ENCODE data around the gene GABRR1.

The GABRR1 gene

DNA sequence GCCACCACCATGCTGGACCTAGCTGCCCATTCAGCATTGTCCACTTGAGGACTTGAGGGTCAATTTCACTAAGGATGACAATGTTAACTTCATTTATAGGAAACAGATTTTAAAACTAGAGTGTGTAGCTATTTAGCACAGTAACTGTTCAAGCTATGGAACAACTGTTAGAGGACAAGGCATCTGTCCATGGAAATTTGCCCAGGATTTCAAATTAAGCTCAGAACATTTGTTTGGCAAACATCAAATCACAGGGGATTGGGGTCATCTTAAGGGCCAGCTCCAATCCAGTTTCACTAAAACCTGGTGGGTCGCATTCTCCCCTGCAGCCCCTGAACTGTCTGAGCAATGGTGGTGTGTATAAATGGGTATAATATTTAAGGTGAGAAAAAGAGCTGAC, 36.2 kb downstream of the GABRR1 start:
- Histone ChIP-seq H3K14ac (ENCODE audit: low read length) (no peak overlapping the region), H3K36me3 (replicated peaks in 1 of 2; ENCODE audit: control insufficient read depth in 2 of 2, insufficient read depth in 2 of 2, low read length in 2 of 2) (no peaks in the 10 kb centered on the region), H3K4me1 (ENCODE audit: control insufficient read depth in 2 of 2, insufficient read depth in 1 of 2, low read depth in 1 of 2, low read length in 2 of 2) (peaks cover 2% of the 10 kb centered on the region in 2 donors), H2AK5ac (ENCODE audit: low read depth, low read length) (no peak overlapping the region), H3K27me3 (ENCODE audit: control insufficient read depth in 3 of 3, insufficient read depth in 3 of 3, low read depth in 1 of 3, low read length in 3 of 3) (peaks cover 0 to 10% (median 0%) of the 10 kb centered on the region in 3 experiments), H4K91ac (ENCODE audit: low read depth, low read length, poor library complexity) (no peak overlapping the region), H2BK12ac (ENCODE audit: low read length) (no peak overlapping the region), H3K18ac (ENCODE audit: low read length) (no peak overlapping the region), H4K8ac (ENCODE audit: low read depth, low read length) (no peak overlapping the region), H3K23ac (ENCODE audit: low read depth, low read length, poor library complexity) (no peak overlapping the region), H3K4me3 (ENCODE audit: low read length in 2 of 2) (no peak overlapping the region), H2AFZ (ENCODE audit: low read length) (no peak overlapping the region), H3K4ac (ENCODE audit: low read length) (no peak overlapping the region), H3K79me1 (ENCODE audit: low read depth, low read length) (no peaks in the 10 kb centered on the region), H2BK5ac (ENCODE audit: low read length) (no peak overlapping the region), H3K27ac (replicated peaks; ENCODE audit: low read length) (no peak overlapping the region), H3K9me3 (replicated peaks in 1 of 2; ENCODE audit: control insufficient read depth in 2 of 2, insufficient read depth in 1 of 2, low read depth in 1 of 2, low read length in 2 of 2) (no peaks in the 10 kb centered on the region), H2BK15ac (ENCODE audit: low read length) (no peak overlapping the region), H3K4me2 (ENCODE audit: insufficient read depth, low read length, poor library complexity, severe bottlenecking) (no peak overlapping the region), H2BK120ac (ENCODE audit: low read depth, low read length) (no peak overlapping the region), H3K9ac (ENCODE audit: low read depth, low read length, poor library complexity) (no peak overlapping the region)
- no peak for DNase-seq (ENCODE audit: low spot score)
- WGBS, 2 donors (ENCODE audit: extremely low coverage in 2 of 2, insufficient read length in 2 of 2, insufficient replicate concordance in 1 of 2) = no CpG with 5 or more reads among the region's 1 CpG

DNA sequence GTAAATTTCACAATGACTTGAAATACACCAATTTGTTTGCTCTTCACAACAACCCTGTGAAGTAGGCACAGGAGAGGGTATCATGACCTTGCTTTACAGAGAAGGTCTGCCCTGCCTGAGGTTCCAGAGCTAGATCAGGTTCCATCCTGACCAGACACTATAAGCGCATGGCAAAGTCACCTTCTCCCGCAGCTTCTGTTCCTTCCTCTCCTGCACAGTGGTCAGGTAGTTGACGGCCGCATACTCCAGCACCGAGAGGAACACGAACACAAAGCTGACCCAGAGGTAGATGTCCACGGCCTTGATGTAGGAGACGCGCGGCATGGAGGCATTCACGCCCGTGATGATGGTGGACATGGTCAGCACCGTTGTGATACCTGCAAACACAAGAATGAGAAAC, 37.0 kb downstream of the GABRR1 start:
- no peak overlapping the region for H3K18ac ChIP-seq (ENCODE audit: low read length)
- H3K4me2 ChIP-seq (ENCODE audit: insufficient read depth, low read length, poor library complexity, severe bottlenecking) = no peak overlapping the region
- H2AK5ac ChIP-seq (ENCODE audit: low read depth, low read length) = no peak overlapping the region
- peaks cover 2% of the 10 kb centered on the region in 2 donors for H3K4me1 ChIP-seq (ENCODE audit: control insufficient read depth in 2 of 2, insufficient read depth in 1 of 2, low read depth in 1 of 2, low read length in 2 of 2)
- no peaks in the 10 kb centered on the region for H3K9me3 ChIP-seq (replicated peaks in 1 of 2; ENCODE audit: control insufficient read depth in 2 of 2, insufficient read depth in 1 of 2, low read depth in 1 of 2, low read length in 2 of 2)
- H3K23ac ChIP-seq (ENCODE audit: low read depth, low read length, poor library complexity) = peak overlapping the region; percentile 49
- H3K4ac ChIP-seq (ENCODE audit: low read length) = no peak overlapping the region
- H3K27me3 ChIP-seq (ENCODE audit: control insufficient read depth in 3 of 3, insufficient read depth in 3 of 3, low read depth in 1 of 3, low read length in 3 of 3) = peaks cover 0 to 10% (median 0%) of the 10 kb centered on the region in 3 experiments
- H2BK5ac ChIP-seq (ENCODE audit: low read length) = no peak overlapping the region
- H3K27ac ChIP-seq (replicated peaks; ENCODE audit: low read length) = no peak overlapping the region
- WGBS, 2 donors (ENCODE audit: extremely low coverage in 2 of 2, insufficient read length in 2 of 2, insufficient replicate concordance in 1 of 2) = no CpG with 5 or more reads among the region's 13 CpGs
- no peak overlapping the region for H2BK12ac ChIP-seq (ENCODE audit: low read length)
- H3K4me3 ChIP-seq (ENCODE audit: low read length in 2 of 2) = peak overlapping the region in 1 of 2 donors; percentile 57
- H3K14ac ChIP-seq (ENCODE audit: low read length) = no peak overlapping the region
- no peak overlapping the region for H2BK120ac ChIP-seq (ENCODE audit: low read depth, low read length)
- no peak overlapping the region for H3K9ac ChIP-seq (ENCODE audit: low read depth, low read length, poor library complexity)
- H2BK15ac ChIP-seq (ENCODE audit: low read length) = no peak overlapping the region
- DNase-seq (ENCODE audit: low spot score) = no peak
- no peaks in the 10 kb centered on the region for H3K79me1 ChIP-seq (ENCODE audit: low read depth, low read length)
- peak overlapping the region; percentile 0 for H4K8ac ChIP-seq (ENCODE audit: low read depth, low read length)
- H4K91ac ChIP-seq (ENCODE audit: low read depth, low read length, poor library complexity) = no peak overlapping the region
- H3K36me3 ChIP-seq (replicated peaks in 1 of 2; ENCODE audit: control insufficient read depth in 2 of 2, insufficient read depth in 2 of 2, low read length in 2 of 2) = no peaks in the 10 kb centered on the region
- no peak overlapping the region for H2AFZ ChIP-seq (ENCODE audit: low read length)

DNA sequence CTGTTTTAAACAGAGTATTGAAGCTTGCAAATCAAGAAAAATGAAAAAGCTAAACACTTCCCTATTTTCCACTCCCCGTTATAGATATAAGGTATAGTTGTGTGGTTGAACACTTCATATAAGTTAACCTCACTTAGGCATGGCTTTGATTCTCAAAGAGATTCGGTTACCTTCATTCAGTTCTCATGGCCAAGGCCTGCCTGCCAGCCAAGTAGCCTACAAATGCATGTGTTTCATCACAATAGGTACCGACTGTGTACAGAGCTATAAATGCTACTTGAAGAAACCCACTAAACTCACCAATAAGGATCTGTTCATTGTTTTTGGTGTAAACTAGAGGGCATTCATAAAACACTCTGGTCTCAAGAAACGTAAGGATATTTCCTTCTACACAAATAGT, 43.5 kb downstream of the GABRR1 start:
- no peak overlapping the region for H4K8ac ChIP-seq (ENCODE audit: low read depth, low read length)

DNA sequence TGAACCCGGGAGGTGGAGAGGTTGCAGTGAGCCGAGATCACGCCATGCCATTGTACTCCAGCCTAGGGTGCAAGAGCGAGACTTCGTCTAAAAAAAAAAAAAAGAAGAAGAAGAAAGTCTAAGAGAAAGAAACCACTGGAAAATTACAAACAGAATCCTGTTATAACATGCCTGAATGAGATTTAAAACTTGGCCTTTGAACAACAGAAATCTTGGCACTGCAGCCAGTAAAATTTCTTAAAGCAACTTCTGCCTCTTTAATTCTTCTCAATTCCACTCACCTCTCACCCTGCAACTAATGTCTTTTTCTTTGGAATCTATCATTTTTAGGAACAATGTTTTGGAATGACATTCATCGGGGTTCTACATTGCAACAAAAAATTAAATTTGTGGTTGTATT, 45.0 kb downstream of the GABRR1 start:
- Histone ChIP-seq H3K79me1 (ENCODE audit: low read depth, low read length) (no peaks in the 10 kb centered on the region), H3K14ac (ENCODE audit: low read length) (no peak overlapping the region), H3K23ac (ENCODE audit: low read depth, low read length, poor library complexity) (no peak overlapping the region), H3K4me3 (ENCODE audit: low read length in 2 of 2) (no peak overlapping the region), H4K8ac (ENCODE audit: low read depth, low read length) (no peak overlapping the region), H4K91ac (ENCODE audit: low read depth, low read length, poor library complexity) (no peak overlapping the region), H2AK5ac (ENCODE audit: low read depth, low read length) (no peak overlapping the region), H2BK5ac (ENCODE audit: low read length) (no peak overlapping the region), H2AFZ (ENCODE audit: low read length) (no peak overlapping the region), H3K4me2 (ENCODE audit: insufficient read depth, low read length, poor library complexity, severe bottlenecking) (no peak overlapping the region), H3K4ac (ENCODE audit: low read length) (no peak overlapping the region), H3K27me3 (ENCODE audit: control insufficient read depth in 3 of 3, insufficient read depth in 3 of 3, low read depth in 1 of 3, low read length in 3 of 3) (no peaks in the 10 kb centered on the region), H2BK120ac (ENCODE audit: low read depth, low read length) (no peak overlapping the region), H3K4me1 (ENCODE audit: control insufficient read depth in 2 of 2, insufficient read depth in 1 of 2, low read depth in 1 of 2, low read length in 2 of 2) (no peaks in the 10 kb centered on the region), H3K9me3 (replicated peaks in 1 of 2; ENCODE audit: control insufficient read depth in 2 of 2, insufficient read depth in 1 of 2, low read depth in 1 of 2, low read length in 2 of 2) (no peaks in the 10 kb centered on the region), H3K27ac (replicated peaks; ENCODE audit: low read length) (no peak overlapping the region), H2BK15ac (ENCODE audit: low read length) (no peak overlapping the region), H2BK12ac (ENCODE audit: low read length) (no peak overlapping the region), H3K9ac (ENCODE audit: low read depth, low read length, poor library complexity) (no peak overlapping the region), H3K18ac (ENCODE audit: low read length) (no peak overlapping the region), H3K36me3 (replicated peaks in 1 of 2; ENCODE audit: control insufficient read depth in 2 of 2, insufficient read depth in 2 of 2, low read length in 2 of 2) (peaks cover 0 to 2% of the 10 kb centered on the region in 2 donors)
- WGBS, 2 donors (ENCODE audit: extremely low coverage in 2 of 2, insufficient read length in 2 of 2, insufficient replicate concordance in 1 of 2) = no CpG with 5 or more reads among the region's 6 CpGs
- DNase-seq (ENCODE audit: low spot score) = no peak

More for the DNA sequence above, 43.5 kb downstream of the GABRR1 start:
- no peak overlapping the region for H2BK5ac ChIP-seq (ENCODE audit: low read length)
- H3K9ac ChIP-seq (ENCODE audit: low read depth, low read length, poor library complexity) = no peak overlapping the region
- no peak overlapping the region for H4K91ac ChIP-seq (ENCODE audit: low read depth, low read length, poor library complexity)
- no CpG with 5 or more reads among the region's 4 CpGs for WGBS, 2 donors (ENCODE audit: extremely low coverage in 2 of 2, insufficient read length in 2 of 2, insufficient replicate concordance in 1 of 2)
- H3K23ac ChIP-seq (ENCODE audit: low read depth, low read length, poor library complexity) = no peak overlapping the region
- H3K14ac ChIP-seq (ENCODE audit: low read length) = no peak overlapping the region
- H3K27ac ChIP-seq (replicated peaks; ENCODE audit: low read length) = no peak overlapping the region
- no peaks in the 10 kb centered on the region for H3K36me3 ChIP-seq (replicated peaks in 1 of 2; ENCODE audit: control insufficient read depth in 2 of 2, insufficient read depth in 2 of 2, low read length in 2 of 2)
- H3K4ac ChIP-seq (ENCODE audit: low read length) = no peak overlapping the region
- no peak overlapping the region for H3K4me2 ChIP-seq (ENCODE audit: insufficient read depth, low read length, poor library complexity, severe bottlenecking)
- no peak overlapping the region for H3K18ac ChIP-seq (ENCODE audit: low read length)
- no peaks in the 10 kb centered on the region for H3K27me3 ChIP-seq (ENCODE audit: control insufficient read depth in 3 of 3, insufficient read depth in 3 of 3, low read depth in 1 of 3, low read length in 3 of 3)
- H2BK120ac ChIP-seq (ENCODE audit: low read depth, low read length) = no peak overlapping the region
- DNase-seq (ENCODE audit: low spot score) = no peak
- no peak overlapping the region for H2AK5ac ChIP-seq (ENCODE audit: low read depth, low read length)
- H3K9me3 ChIP-seq (replicated peaks in 1 of 2; ENCODE audit: control insufficient read depth in 2 of 2, insufficient read depth in 1 of 2, low read depth in 1 of 2, low read length in 2 of 2) = no peaks in the 10 kb centered on the region
- no peak overlapping the region for H2AFZ ChIP-seq (ENCODE audit: low read length)
- H2BK12ac ChIP-seq (ENCODE audit: low read length) = no peak overlapping the region
- H3K4me3 ChIP-seq (ENCODE audit: low read length in 2 of 2) = no peak overlapping the region
- no peaks in the 10 kb centered on the region for H3K4me1 ChIP-seq (ENCODE audit: control insufficient read depth in 2 of 2, insufficient read depth in 1 of 2, low read depth in 1 of 2, low read length in 2 of 2)
- no peak overlapping the region for H2BK15ac ChIP-seq (ENCODE audit: low read length)
- H3K79me1 ChIP-seq (ENCODE audit: low read depth, low read length) = no peaks in the 10 kb centered on the region

All from neuronal stem cell (in vitro differentiated cells).